IPS DF 19.7 (cell line): Measurements from ENCODE around the gene FUT3.
"Not testable (repeated sequence)": the region's sequence is repeated elsewhere in the genome, so short reads cannot be mapped to it uniquely, and the experiment has no call there.

Source experiments
- DNase-seq: peaks from one replicate; pipeline ENCODE4 v3.0.0-alpha.2; 2013; ENCODE audit warnings: low read depth, low spot score

FUT3 gene

GRCh38 chr19:5851302-5851701, at the start of gene FUT3:
FUT3 (minus strand) TSS chr19:5851449.
- DNase-seq: no peak

GRCh38 chr19:5900976-5901375, 49.7 kb upstream of the FUT3 start:
- DNase-seq: no peak

- DNase-seq: no peak
These were observed 48.7 kb upstream of the FUT3 start for GRCh38 chr19:5899728-5900526.

GRCh38 chr19:5897189-5897969, 46.1 kb upstream of the FUT3 start:
- DNase-seq: no peak

GRCh38 chr19:5896365-5897076, 45.3 kb upstream of the FUT3 start:
- no peak for DNase-seq

GRCh38 chr19:5895890-5896289, 44.6 kb upstream of the FUT3 start:
- no peak for DNase-seq

GRCh38 chr19:5895409-5895808, 44.2 kb upstream of the FUT3 start:
- no peak for DNase-seq

- no peak for DNase-seq
These were observed 43.6 kb upstream of the FUT3 start for GRCh38 chr19:5894704-5895349.

GRCh38 chr19:5893907-5894703, 42.9 kb upstream of the FUT3 start:
- no peak for DNase-seq

- DNase-seq: no peak
These were observed 42.2 kb upstream of the FUT3 start for GRCh38 chr19:5893296-5893903.

GRCh38 chr19:5892772-5893275, 41.6 kb upstream of the FUT3 start:
- no peak for DNase-seq

GRCh38 chr19:5891938-5892771, 40.9 kb upstream of the FUT3 start:
- DNase-seq: no peak

- DNase-seq: no peak
These were observed 40.3 kb upstream of the FUT3 start for GRCh38 chr19:5891572-5891937.

- DNase-seq: no peak
These were observed 38.9 kb upstream of the FUT3 start for GRCh38 chr19:5890099-5890498.

GRCh38 chr19:5889288-5889971, 38.2 kb upstream of the FUT3 start:
- DNase-seq: no peak

GRCh38 chr19:5884065-5884811, 33.0 kb upstream of the FUT3 start:
- DNase-seq: not testable (repeated sequence)

GRCh38 chr19:5883157-5883873, 32.1 kb upstream of the FUT3 start:
- not testable (repeated sequence) for DNase-seq
